ENCODE measurements around the gene CLCN6. TPM values are rescaled to one million over a fixed set of nuclear protein-coding genes. Genes with fewer than 3 reads are reported as not detected.

Gene CLCN6
- total and polyA plus RNA-seq, 10 of the 15 experiments (the other 5 are each of a cell fraction or from before 2014, with no cell fraction given) = 2.2 to 20.9 (median 10.2) TPM

DNA sequence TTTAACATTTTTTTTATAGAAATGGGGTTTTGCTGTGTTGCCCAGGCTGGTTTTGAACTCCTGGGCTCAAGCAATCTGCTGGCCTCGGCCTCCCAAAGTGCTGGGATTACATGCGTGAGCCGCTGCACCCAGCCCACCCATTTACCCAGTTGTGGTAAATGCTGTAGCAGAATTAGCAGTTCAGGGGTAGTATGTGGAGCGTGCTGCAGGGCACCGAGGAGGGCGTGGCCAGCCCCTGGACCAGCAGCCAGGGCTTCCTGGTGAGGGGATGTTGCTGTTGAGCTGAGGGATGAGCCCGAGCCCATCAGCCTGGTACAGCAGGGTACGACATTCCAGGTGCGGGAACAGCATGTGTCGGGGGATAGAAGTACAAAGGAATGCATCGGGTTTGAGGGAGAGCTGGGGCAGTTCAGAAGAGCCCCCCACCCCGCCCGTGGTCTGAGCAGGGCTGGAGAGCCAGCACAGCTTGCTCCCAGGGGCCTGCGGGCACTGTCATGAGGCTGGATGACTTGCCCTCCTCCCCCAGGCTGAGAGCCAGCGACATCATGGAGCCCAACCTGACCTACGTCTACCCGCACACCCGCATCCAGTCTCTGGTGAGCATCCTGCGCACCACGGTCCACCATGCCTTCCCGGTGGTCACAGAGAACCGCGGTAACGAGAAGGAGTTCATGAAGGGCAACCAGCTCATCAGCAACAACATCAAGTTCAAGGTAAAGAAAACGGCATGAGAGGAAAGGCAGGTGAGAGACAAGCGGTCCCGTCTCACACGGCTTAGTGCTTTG lies 29.6 kb downstream of the CLCN6 start (continued):
- TF ChIP-seq, protein P1, sequence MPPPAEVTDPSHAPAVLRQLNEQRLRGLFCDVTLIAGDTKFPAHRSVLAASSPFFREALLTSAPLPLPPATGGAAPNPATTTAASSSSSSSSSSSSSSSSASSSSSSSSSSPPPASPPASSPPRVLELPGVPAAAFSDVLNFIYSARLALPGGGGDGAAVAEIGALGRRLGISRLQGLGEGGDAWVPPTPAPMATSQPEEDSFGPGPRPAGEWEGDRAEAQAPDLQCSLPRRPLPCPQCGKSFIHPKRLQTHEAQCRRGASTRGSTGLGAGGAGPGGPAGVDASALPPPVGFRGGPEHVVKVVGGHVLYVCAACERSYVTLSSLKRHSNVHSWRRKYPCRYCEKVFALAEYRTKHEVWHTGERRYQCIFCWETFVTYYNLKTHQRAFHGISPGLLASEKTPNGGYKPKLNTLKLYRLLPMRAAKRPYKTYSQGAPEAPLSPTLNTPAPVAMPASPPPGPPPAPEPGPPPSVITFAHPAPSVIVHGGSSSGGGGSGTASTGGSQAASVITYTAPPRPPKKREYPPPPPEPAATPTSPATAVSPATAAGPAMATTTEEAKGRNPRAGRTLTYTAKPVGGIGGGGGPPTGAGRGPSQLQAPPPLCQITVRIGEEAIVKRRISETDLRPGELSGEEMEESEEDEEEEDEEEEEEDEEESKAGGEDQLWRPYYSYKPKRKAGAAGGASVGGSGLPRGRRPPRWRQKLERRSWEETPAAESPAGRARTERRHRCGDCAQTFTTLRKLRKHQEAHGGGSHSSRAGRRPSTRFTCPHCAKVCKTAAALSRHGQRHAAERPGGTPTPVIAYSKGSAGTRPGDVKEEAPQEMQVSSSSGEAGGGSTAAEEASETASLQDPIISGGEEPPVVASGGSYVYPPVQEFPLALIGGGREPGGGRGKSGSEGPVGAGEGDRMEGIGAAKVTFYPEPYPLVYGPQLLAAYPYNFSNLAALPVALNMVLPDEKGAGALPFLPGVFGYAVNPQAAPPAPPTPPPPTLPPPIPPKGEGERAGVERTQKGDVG (CRISPR knock-in tag; IDR thresholded peaks at IDR 0.05) = no peak
- TF ChIP-seq, protein P2, sequence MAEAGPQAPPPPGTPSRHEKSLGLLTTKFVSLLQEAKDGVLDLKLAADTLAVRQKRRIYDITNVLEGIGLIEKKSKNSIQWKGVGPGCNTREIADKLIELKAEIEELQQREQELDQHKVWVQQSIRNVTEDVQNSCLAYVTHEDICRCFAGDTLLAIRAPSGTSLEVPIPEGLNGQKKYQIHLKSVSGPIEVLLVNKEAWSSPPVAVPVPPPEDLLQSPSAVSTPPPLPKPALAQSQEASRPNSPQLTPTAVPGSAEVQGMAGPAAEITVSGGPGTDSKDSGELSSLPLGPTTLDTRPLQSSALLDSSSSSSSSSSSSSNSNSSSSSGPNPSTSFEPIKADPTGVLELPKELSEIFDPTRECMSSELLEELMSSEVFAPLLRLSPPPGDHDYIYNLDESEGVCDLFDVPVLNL (IDR thresholded peaks at IDR 0.05; ENCODE audit: low read depth, low read length) = no peak
- TF ChIP-seq NRF1 (conservative IDR thresholded peaks at IDR 0.05; ENCODE audit: low read depth, low read length) (no peak), ZNF274 (IDR thresholded peaks at IDR 0.05; ENCODE audit: insufficient read depth, insufficient read length) (no peak)

DNA sequence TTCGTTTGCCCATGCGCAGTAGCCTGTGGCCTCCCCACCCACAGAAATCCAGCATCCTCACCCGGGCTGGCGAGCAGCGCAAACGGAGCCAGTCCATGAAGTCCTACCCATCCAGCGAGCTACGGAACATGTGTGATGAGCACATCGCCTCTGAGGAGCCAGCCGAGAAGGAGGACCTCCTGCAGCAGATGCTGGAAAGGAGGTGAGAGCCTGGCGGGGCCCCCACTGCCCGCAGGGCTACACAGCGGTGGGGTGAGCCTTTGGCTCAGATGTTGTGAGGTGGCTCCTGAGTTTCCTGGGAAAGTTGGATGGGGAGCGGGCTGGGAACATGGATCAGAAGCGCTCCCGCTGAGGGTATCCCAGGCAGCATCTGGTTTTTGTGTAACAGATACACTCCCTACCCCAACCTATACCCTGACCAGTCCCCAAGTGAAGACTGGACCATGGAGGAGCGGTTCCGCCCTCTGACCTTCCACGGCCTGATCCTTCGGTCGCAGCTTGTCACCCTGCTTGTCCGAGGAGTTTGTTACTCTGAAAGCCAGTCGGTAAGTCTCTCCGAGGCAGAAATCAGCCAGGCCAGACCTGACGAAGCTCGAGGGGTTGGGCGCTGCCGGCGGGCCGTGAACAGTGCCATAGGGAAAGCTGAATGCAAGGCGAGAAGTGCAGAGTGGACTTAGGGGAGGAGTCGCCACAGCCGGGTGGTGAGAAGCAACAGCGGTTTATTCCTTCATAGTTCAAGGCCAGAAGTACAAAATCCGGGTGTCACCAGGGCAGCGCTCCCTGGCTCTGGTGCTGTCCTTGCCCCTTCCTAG lies 31.2 kb downstream of the CLCN6 start:
- ChIA-PET CTCF (interaction anchor here (1.3 to 4.5 kb wide), 6 partner anchors 10 to 147 kb away, joined by 3 to 24 read pairs (median 8); partner anchors contain the start of genes CLCN6 and NPPA), RAD21 (ENCODE audit: unreplicated experiment) (interaction anchor here (0.6 to 2.2 kb wide), 3 partner anchors 17 to 130 kb away, joined by 3 to 10 read pairs (median 3); no protein-coding TSS in a partner anchor), POLR2A (no interaction called here), SMC1A (ENCODE audit: uncharacterized antibody, unreplicated experiment) (interaction anchor here (0.7 to 1.6 kb wide), 3 partner anchors 10 to 130 kb away, joined by 3 read pairs; no protein-coding TSS in a partner anchor)
- Histone ChIP-seq H3K4me2 (ENCODE audit: control insufficient read depth, insufficient read depth) (no peak overlapping the region), H3K9ac (ENCODE audit: control insufficient read depth, insufficient read depth, low read length) (no peak overlapping the region), H4K20me1 (ENCODE audit: control insufficient read depth, insufficient read depth) (peaks cover 3% of the 10 kb centered on the region; the same call in 1 of the 2 replicates), H3K36me3 (ENCODE audit: control insufficient read depth in 2 of 2, insufficient read depth in 2 of 2, low read length in 1 of 2) (peaks cover 39 to 40% of the 10 kb centered on the region in 2 experiments), H3K27me3 (replicated peaks in 1 of 2; ENCODE audit: control insufficient read depth in 2 of 2, insufficient read depth in 2 of 2, low read length in 1 of 2) (no peaks in the 10 kb centered on the region), H3K9me3 (replicated peaks; ENCODE audit: control insufficient read depth, insufficient read depth, low read length) (no peaks in the 10 kb centered on the region), H2AFZ (ENCODE audit: control insufficient read depth, low read depth, low read length) (no peak overlapping the region), H3K4me1 (ENCODE audit: control insufficient read depth, insufficient read depth, low read length) (peaks cover 10% of the 10 kb centered on the region), H3K27ac (ENCODE audit: control insufficient read depth, insufficient read depth) (no peak overlapping the region), H3K4me3 (no peak overlapping the region), H3K79me2 (ENCODE audit: control insufficient read depth, insufficient read depth, low read length) (no peaks in the 10 kb centered on the region)
- BruUV-seq (replicated peaks) = no TSS peak
- intact Hi-C loops (cut with micrococcal nuclease; ENCODE audit: unreplicated experiment) (no loop called here), in situ Hi-C loops (cut with MboI) (no loop called here)
- FAIRE-seq (no peak), DNase-seq (ENCODE audit: low read depth, low spot score) (no peak), ATAC-seq (no peak)
- WGBS (ENCODE audit: insufficient coverage, insufficient replicate concordance, low lambda C conversion rate, missing lambda C conversion rate) = 92% methylated on average over 36 of the region's 36 CpGs
- no peak for TF ChIP-seq KDM1A (IDR thresholded peaks at IDR 0.05; ENCODE audit: borderline replicate concordance)
- no peak for TF ChIP-seq ZBED1 (IDR thresholded peaks at IDR 0.05; ENCODE audit: borderline replicate concordance)
- no peak for TF ChIP-seq CREB1 (IDR thresholded peaks at IDR 0.05; ENCODE audit: low read depth)
- TF ChIP-seq, protein P3, sequence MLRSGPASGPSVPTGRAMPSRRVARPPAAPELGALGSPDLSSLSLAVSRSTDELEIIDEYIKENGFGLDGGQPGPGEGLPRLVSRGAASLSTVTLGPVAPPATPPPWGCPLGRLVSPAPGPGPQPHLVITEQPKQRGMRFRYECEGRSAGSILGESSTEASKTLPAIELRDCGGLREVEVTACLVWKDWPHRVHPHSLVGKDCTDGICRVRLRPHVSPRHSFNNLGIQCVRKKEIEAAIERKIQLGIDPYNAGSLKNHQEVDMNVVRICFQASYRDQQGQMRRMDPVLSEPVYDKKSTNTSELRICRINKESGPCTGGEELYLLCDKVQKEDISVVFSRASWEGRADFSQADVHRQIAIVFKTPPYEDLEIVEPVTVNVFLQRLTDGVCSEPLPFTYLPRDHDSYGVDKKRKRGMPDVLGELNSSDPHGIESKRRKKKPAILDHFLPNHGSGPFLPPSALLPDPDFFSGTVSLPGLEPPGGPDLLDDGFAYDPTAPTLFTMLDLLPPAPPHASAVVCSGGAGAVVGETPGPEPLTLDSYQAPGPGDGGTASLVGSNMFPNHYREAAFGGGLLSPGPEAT (IDR thresholded peaks at IDR 0.05; ENCODE audit: low read depth) = no peak
- TF ChIP-seq PML (IDR thresholded peaks at IDR 0.05; ENCODE audit: low read length) = no peak
- TF ChIP-seq POLR2AphosphoS5 (IDR thresholded peaks at IDR 0.05; ENCODE audit: low read length) = no peak
- no peak for TF ChIP-seq NBN (IDR thresholded peaks at IDR 0.05)
